ENCODE data around the gene CYP26C1. TPM values are rescaled to one million over a fixed set of nuclear protein-coding genes. Genes with fewer than 3 reads are reported as not detected.

The CYP26C1 gene
- total RNA-seq, 1 experiment from 2014 or later = 0.23 TPM

DNA sequence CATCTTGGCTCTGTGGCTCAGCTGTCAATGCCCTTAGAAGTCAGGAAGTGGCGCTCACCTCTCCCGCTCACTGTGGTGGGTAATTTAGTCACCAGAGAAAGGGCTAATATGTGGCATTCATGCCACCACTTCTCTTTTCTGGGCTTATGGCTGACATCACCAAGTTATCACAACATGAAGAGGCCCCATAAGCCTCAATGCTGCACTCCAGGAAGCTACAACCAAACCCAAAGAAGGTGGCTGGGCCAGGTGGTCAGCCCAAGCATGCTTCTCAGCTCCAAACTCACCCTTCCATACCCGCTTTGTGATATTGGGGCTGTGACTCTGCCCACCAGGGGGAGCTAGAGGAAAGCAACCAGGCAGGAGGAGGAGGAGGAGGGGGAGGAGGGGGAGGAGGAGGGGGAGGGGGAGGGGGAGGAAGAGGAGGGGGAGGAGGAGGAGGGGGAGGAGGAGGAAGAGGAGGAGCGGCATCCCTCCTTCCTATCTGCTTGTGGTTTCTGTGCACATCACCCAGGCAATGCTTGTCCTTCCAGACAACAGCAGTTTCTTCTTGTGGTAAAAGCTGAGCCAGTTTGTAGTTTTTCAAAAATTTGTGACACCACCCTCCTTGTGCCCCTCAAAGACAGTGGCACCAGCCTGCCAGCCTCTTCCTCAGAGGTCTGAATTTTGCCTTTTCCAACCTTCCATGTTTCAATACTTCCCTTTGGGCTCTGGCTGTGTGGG is 55.2 kb downstream of the CYP26C1 start:
- DNase-seq (ENCODE audit: low spot score) = peak; percentile 78

Other genes with a start within 250 kb of the CYP26C1 start
- gene EXOC6, start 212.3 kb upstream of the CYP26C1 start, total RNA-seq (2014; rRNA removed; shearing (Covaris generic)) = 10.7 and 27.5 TPM in 2 replicates
- 2.1 and 2.6 TPM in 2 replicates for gene CYP26A1, start 13.1 kb downstream of the CYP26C1 start, total RNA-seq (2014; rRNA removed; shearing (Covaris generic))

Measured in HT-29 (cell line).